Measurements from ENCODE around the gene MDFIC.

DNA sequence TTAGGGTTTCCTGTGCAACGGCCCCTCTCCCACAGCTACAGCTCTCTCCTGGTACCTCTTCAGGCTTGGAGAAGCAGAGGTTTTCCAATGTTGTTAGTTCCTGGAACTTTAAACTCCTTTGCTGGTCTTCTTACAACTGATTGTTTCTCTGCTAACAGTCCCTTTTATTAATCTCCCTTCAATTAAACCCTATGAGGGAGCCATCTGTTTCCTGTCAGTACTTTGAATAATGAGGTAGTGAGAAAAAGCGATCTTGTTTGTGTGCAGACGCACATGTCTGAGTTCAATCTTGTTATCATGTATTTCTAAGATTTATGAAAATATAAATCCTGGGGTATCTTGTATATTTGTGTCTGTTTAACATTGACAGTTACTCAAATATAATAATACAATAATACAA lies 102.4 kb downstream of the MDFIC start:
- no peak for TF ChIP-seq EZH2phosphoT487 (IDR thresholded peaks at IDR 0.05; ENCODE audit: borderline replicate concordance)
- TF ChIP-seq, protein P1, sequence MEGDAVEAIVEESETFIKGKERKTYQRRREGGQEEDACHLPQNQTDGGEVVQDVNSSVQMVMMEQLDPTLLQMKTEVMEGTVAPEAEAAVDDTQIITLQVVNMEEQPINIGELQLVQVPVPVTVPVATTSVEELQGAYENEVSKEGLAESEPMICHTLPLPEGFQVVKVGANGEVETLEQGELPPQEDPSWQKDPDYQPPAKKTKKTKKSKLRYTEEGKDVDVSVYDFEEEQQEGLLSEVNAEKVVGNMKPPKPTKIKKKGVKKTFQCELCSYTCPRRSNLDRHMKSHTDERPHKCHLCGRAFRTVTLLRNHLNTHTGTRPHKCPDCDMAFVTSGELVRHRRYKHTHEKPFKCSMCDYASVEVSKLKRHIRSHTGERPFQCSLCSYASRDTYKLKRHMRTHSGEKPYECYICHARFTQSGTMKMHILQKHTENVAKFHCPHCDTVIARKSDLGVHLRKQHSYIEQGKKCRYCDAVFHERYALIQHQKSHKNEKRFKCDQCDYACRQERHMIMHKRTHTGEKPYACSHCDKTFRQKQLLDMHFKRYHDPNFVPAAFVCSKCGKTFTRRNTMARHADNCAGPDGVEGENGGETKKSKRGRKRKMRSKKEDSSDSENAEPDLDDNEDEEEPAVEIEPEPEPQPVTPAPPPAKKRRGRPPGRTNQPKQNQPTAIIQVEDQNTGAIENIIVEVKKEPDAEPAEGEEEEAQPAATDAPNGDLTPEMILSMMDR (conservative IDR thresholded peaks at IDR 0.05; ENCODE audit: low read length) = no peak

Data from Loucy (cell line).